ENCODE measurements around the gene XRN2. TPM values are rescaled to one million over a fixed set of nuclear protein-coding genes. Genes with fewer than 3 reads are reported as not detected.

XRN2 gene
- 135 and 156 TPM in 2 replicates for total RNA-seq

- DNase-seq (ENCODE audit: low read depth) = peak; percentile 81
Observed at GRCh38 chr20:21303061-21303871, at the start of gene XRN2. XRN2 (plus strand) TSS chr20:21303331; CDS start chr20:21303399, 68 bp downstream.

- DNase-seq (ENCODE audit: low read depth) = no peak
Observed at GRCh38 chr20:21257192-21257591, 45.9 kb upstream of the XRN2 start.

- DNase-seq (ENCODE audit: low read depth) = no peak
Observed at GRCh38 chr20:21258411-21258810, 44.7 kb upstream of the XRN2 start.

GRCh38 chr20:21259346-21259745 is 43.8 kb upstream of the XRN2 start:
- no peak for DNase-seq (ENCODE audit: low read depth)

- no peak for DNase-seq (ENCODE audit: low read depth)
Observed at GRCh38 chr20:21262812-21263211, 40.3 kb upstream of the XRN2 start.

- DNase-seq (ENCODE audit: low read depth) = no peak
Observed at GRCh38 chr20:21265261-21266190, 37.6 kb upstream of the XRN2 start.

GRCh38 chr20:21266191-21266536 is 37.0 kb upstream of the XRN2 start:
- DNase-seq (ENCODE audit: low read depth) = no peak

- DNase-seq (ENCODE audit: low read depth) = no peak
Observed at GRCh38 chr20:21269772-21270171, 33.4 kb upstream of the XRN2 start.

- DNase-seq (ENCODE audit: low read depth) = no peak
Observed at GRCh38 chr20:21270806-21271205, 32.3 kb upstream of the XRN2 start.

- peak; percentile 44 for DNase-seq (ENCODE audit: low read depth)
Observed at GRCh38 chr20:21272279-21272678, 30.9 kb upstream of the XRN2 start.

GRCh38 chr20:21272679-21273078 is 30.5 kb upstream of the XRN2 start:
- DNase-seq (ENCODE audit: low read depth) = no peak

- DNase-seq (ENCODE audit: low read depth) = no peak
Observed at GRCh38 chr20:21273755-21274386, 29.3 kb upstream of the XRN2 start.

- DNase-seq (ENCODE audit: low read depth) = no peak
Observed at GRCh38 chr20:21278829-21279228, 24.3 kb upstream of the XRN2 start.

GRCh38 chr20:21279706-21280521 is 23.2 kb upstream of the XRN2 start:
- DNase-seq (ENCODE audit: low read depth) = no peak

- DNase-seq (ENCODE audit: low read depth) = no peak
Observed at GRCh38 chr20:21280522-21281016, 22.6 kb upstream of the XRN2 start.

GRCh38 chr20:21286775-21287174 is 16.4 kb upstream of the XRN2 start:
- DNase-seq (ENCODE audit: low read depth) = no peak

- DNase-seq (ENCODE audit: low read depth) = no peak
Observed at GRCh38 chr20:21288587-21289370, 14.4 kb upstream of the XRN2 start.

GRCh38 chr20:21289651-21290050 is 13.5 kb upstream of the XRN2 start:
- DNase-seq (ENCODE audit: low read depth) = no peak

GRCh38 chr20:21291026-21291425 is 12.1 kb upstream of the XRN2 start:
- no peak for DNase-seq (ENCODE audit: low read depth)

GRCh38 chr20:21294755-21295154 is 8.4 kb upstream of the XRN2 start:
- DNase-seq (ENCODE audit: low read depth) = no peak
